ENCODE data around the gene FAAP100.

The FAAP100 gene

DNA sequence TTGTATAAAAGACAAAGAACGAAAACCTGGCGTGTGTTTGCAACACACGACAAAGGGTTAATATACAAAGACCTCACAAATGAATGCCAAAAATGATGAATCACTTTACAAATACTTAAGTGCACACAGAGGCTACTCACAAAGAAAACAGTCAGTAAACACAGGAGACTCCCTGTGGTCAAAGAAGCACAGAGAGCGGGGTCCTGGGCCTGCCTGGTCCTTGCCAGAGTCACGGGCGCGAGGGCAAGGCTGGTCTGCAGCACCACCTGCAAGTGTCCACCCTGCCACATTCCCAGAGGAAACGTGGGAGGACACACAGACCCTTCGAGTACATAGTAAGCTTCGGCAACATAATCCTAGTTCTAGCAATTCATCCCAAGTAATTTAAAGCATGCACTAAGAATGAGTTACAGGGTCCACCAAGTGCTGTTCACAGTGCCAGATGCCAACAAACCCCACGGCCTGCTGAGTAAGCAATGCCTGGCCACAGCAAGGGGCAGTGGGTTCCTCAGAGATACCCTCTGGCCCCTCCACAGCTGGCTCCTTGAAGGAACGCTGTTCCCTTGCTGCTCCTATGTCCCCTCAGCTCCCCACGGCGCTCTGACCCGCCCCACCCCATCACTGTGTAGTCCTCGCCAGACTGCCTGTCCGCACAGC, 24.6 kb upstream of the FAAP100 start:
- Histone ChIP-seq H2AFZ (ENCODE audit: low read length) (no peak overlapping the region), H3K9ac (ENCODE audit: low read depth, low read length, poor library complexity, severe bottlenecking) (no peak overlapping the region), H3K36me3 (ENCODE audit: insufficient read depth, low read length) (peaks cover 55% of the 10 kb centered on the region; the same call in 1 of the 2 replicates), H3K9me3 (ENCODE audit: insufficient read depth, low read depth, low read length) (no peaks in the 10 kb centered on the region), H3K9me2 (replicated peaks; ENCODE audit: low read depth, low read length) (no peaks in the 10 kb centered on the region), H4K20me1 (ENCODE audit: insufficient read depth, low read length, poor library complexity, severe bottlenecking) (no peaks in the 10 kb centered on the region), H3K4me1 (ENCODE audit: insufficient read depth, low read length, poor library complexity, severe bottlenecking) (no peaks in the 10 kb centered on the region), H3K4me2 (ENCODE audit: low read depth, low read length, poor library complexity, severe bottlenecking) (no peak overlapping the region), H3F3A (ENCODE audit: low read depth) (no peaks in the 10 kb centered on the region), H3K4me3 (ENCODE audit: low read length, poor library complexity, severe bottlenecking) (no peak overlapping the region), H3K79me2 (ENCODE audit: insufficient read depth, low read length) (no peaks in the 10 kb centered on the region), H3K27me3 (ENCODE audit: insufficient read depth, low read length, poor library complexity, severe bottlenecking) (no peaks in the 10 kb centered on the region)
- TF ChIP-seq, protein P1, sequence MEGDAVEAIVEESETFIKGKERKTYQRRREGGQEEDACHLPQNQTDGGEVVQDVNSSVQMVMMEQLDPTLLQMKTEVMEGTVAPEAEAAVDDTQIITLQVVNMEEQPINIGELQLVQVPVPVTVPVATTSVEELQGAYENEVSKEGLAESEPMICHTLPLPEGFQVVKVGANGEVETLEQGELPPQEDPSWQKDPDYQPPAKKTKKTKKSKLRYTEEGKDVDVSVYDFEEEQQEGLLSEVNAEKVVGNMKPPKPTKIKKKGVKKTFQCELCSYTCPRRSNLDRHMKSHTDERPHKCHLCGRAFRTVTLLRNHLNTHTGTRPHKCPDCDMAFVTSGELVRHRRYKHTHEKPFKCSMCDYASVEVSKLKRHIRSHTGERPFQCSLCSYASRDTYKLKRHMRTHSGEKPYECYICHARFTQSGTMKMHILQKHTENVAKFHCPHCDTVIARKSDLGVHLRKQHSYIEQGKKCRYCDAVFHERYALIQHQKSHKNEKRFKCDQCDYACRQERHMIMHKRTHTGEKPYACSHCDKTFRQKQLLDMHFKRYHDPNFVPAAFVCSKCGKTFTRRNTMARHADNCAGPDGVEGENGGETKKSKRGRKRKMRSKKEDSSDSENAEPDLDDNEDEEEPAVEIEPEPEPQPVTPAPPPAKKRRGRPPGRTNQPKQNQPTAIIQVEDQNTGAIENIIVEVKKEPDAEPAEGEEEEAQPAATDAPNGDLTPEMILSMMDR (conservative IDR thresholded peaks at IDR 0.05; ENCODE audit: low read length): no peak
- no peak for TF ChIP-seq EZH2phosphoT487 (IDR thresholded peaks at IDR 0.05; ENCODE audit: borderline replicate concordance)

DNA sequence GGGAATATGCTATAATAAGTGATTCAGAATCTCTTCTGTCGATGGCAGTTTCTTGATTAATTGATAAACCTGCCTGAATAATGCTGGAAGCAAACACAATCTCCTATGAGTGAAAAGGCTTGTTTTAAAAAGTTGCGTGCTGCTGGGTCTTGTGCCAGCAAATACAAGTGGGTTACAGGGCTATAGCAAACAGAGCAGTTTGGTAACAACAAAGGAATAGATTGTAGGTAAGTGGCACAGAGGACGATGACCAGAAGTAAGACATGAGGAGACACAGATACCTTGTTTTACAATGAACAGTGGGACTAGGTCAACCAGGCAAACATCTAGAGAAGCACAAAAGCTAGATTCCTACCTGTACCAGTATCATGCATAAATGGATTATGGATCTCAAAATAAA, 23.7 kb upstream of the FAAP100 start:
- Histone ChIP-seq H3K79me2 (ENCODE audit: insufficient read depth, low read length) (no peaks in the 10 kb centered on the region), H3F3A (ENCODE audit: low read depth) (no peaks in the 10 kb centered on the region), H3K4me3 (ENCODE audit: low read length, poor library complexity, severe bottlenecking) (no peak overlapping the region), H3K36me3 (ENCODE audit: insufficient read depth, low read length) (peaks cover 58% of the 10 kb centered on the region; the same call in 1 of the 2 replicates), H3K9me3 (ENCODE audit: insufficient read depth, low read depth, low read length) (no peaks in the 10 kb centered on the region), H3K9me2 (replicated peaks; ENCODE audit: low read depth, low read length) (no peaks in the 10 kb centered on the region), H3K4me2 (ENCODE audit: low read depth, low read length, poor library complexity, severe bottlenecking) (no peak overlapping the region), H4K20me1 (ENCODE audit: insufficient read depth, low read length, poor library complexity, severe bottlenecking) (no peaks in the 10 kb centered on the region), H3K4me1 (ENCODE audit: insufficient read depth, low read length, poor library complexity, severe bottlenecking) (no peaks in the 10 kb centered on the region), H3K27me3 (ENCODE audit: insufficient read depth, low read length, poor library complexity, severe bottlenecking) (no peaks in the 10 kb centered on the region), H3K9ac (ENCODE audit: low read depth, low read length, poor library complexity, severe bottlenecking) (no peak overlapping the region), H2AFZ (ENCODE audit: low read length) (no peak overlapping the region)
- TF ChIP-seq, protein P1 (conservative IDR thresholded peaks at IDR 0.05; ENCODE audit: low read length): no peak
- no peak for TF ChIP-seq EZH2phosphoT487 (IDR thresholded peaks at IDR 0.05; ENCODE audit: borderline replicate concordance)

DNA sequence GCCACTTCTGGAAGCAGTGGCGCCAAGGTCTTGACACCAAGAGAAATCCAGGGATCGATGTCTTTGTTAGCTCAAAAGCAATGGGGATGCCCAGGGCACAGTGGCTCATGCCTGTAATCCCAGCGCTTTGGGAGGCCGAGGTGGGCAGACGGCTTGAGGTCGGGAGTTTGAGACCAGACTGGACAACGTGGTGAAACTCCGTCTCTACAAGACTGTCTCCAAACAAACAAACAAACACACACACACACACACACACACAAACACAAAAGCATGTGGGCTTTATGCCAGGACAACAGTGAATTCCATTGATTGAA, 22.4 kb upstream of the FAAP100 start:
- TF ChIP-seq, protein P1 (conservative IDR thresholded peaks at IDR 0.05; ENCODE audit: low read length): no peak
- TF ChIP-seq EZH2phosphoT487 (IDR thresholded peaks at IDR 0.05; ENCODE audit: borderline replicate concordance): no peak
- H3K79me2 ChIP-seq (ENCODE audit: insufficient read depth, low read length): no peaks in the 10 kb centered on the region
- no peaks in the 10 kb centered on the region for H3K9me2 ChIP-seq (replicated peaks; ENCODE audit: low read depth, low read length)
- H3K9me3 ChIP-seq (ENCODE audit: insufficient read depth, low read depth, low read length): no peaks in the 10 kb centered on the region
- no peaks in the 10 kb centered on the region for H4K20me1 ChIP-seq (ENCODE audit: insufficient read depth, low read length, poor library complexity, severe bottlenecking)
- no peak overlapping the region for H3K4me2 ChIP-seq (ENCODE audit: low read depth, low read length, poor library complexity, severe bottlenecking)
- no peak overlapping the region for H3K9ac ChIP-seq (ENCODE audit: low read depth, low read length, poor library complexity, severe bottlenecking)
- no peaks in the 10 kb centered on the region for H3K27me3 ChIP-seq (ENCODE audit: insufficient read depth, low read length, poor library complexity, severe bottlenecking)
- no peak overlapping the region for H2AFZ ChIP-seq (ENCODE audit: low read length)
- peaks cover 62% of the 10 kb centered on the region; the same call in 1 of the 2 replicates for H3K36me3 ChIP-seq (ENCODE audit: insufficient read depth, low read length)
- no peaks in the 10 kb centered on the region for H3K4me1 ChIP-seq (ENCODE audit: insufficient read depth, low read length, poor library complexity, severe bottlenecking)
- H3F3A ChIP-seq (ENCODE audit: low read depth): no peaks in the 10 kb centered on the region
- H3K4me3 ChIP-seq (ENCODE audit: low read length, poor library complexity, severe bottlenecking): no peak overlapping the region

Measured in Loucy (cell line).